Endometrium (tissue), 2 donors: ENCODE results near the gene CRISPLD2.
"Not testable (repeated sequence)": the region's sequence is repeated elsewhere in the genome, so short reads cannot be mapped to it uniquely, and the experiment has no call there.

Source experiments
- FAIRE-seq: peaks from 2 replicates; lab custom pipeline; 2012; peaks lifted over from hg19 to GRCh38; lab: Jason Lieb, UNC
- donor health status: control.
- donor health status: control.

The CRISPLD2 gene

DNA sequence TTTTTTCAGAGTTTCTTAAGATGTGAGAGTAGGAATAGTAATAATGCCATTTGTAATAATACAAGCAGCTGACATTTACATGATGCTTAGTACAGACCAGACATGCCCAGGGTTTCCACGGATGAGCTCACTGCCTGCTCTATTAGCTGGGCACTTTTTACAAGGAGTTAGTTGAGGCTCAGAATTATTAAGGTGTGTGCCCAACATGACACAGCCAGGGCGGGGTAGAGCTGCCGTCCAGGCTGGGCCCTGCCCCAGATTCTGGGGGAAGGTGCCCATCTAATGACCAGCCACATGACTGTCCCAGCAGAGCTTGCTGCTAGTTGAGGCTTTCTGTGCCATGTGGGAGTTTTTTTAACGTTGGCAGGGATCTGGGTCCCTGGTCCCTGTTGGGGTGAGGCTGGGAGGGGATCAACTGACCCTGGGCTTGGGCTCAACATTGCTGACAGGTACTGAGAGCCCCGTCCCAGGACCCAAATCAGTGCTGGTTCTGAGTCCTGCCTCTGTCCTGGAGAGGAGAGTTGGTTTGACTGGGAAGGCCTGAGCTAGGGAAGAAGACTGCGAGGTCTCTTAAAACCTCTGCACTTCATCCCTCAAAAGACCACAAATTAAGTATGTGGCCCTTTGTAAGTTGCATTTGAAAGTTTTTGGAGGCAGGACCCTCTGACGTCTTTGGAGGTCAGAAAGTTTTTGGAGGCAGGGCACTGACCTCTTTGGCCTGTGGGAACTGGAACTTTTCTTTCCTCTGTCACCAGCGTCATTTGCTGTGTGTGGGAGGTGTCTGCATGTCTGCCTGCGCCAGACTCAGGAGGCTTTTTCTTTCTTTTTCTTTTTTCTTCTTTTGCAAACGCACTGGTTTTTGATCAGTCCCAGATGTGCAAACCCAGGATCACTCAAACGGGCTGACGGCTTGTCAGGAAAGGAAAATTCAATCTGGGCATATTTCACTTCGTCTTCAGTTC is 2.2 kb downstream of the CRISPLD2 start:
- FAIRE-seq: peak; percentile 75

DNA sequence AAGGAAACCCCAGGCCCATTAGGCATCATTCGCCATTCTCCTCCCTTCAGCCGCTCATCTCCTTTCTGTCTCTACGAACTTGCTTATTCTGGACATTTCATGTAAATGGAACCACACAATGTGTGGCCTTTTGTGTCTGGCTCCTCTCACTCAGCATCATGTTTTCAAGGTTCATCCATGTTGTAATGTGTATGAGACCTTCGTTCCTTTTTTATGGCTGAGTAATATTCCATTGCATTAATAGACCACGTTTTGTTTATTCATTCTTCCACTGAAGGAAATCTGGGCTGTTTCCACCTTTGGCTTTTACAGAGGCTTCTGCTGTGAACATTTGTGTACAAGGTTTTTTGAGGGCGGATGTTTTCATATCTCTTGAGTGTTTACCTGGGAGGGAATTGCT is 3.2 kb downstream of the CRISPLD2 start:
- no peak for FAIRE-seq

DNA sequence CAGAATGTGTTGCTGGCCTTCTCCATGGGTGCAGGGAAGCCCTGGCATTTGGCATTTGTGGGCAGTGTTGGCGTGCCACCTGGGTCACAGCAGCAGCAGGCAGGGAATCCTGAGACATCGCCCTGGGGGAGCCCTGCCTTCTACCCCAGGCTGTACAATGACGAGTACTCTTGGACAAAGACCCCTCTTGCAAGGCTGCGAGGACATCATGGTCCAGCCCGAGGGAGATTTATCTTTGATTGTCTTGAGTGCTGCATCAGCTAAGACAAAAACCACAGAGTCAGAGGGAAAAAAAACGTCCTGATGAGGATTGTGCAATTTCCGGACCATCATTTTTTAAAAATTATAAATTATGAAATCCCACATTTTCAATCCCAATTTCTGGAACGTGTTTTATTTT is 3.7 kb downstream of the CRISPLD2 start:
- FAIRE-seq: no peak

DNA sequence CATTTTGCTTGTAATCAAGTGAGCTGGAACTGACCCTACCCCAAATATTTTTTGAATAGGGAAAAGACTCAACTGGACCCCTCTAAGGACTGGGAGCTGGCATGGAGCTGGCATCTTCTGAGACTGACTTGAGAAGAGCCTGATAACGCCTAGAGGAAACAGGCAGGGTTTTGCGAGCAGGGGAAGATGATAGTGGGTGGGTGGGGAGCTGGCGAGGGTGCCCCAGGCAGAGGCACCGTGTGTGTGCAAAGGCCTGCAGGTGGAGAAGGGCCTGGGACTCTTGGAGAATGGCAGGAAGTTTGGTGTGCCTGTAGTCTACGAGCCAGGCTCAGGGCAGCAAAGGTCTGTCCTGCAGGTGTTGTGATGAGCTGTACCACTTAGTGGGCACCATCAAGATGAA is 4.1 kb downstream of the CRISPLD2 start:
- no peak for FAIRE-seq

DNA sequence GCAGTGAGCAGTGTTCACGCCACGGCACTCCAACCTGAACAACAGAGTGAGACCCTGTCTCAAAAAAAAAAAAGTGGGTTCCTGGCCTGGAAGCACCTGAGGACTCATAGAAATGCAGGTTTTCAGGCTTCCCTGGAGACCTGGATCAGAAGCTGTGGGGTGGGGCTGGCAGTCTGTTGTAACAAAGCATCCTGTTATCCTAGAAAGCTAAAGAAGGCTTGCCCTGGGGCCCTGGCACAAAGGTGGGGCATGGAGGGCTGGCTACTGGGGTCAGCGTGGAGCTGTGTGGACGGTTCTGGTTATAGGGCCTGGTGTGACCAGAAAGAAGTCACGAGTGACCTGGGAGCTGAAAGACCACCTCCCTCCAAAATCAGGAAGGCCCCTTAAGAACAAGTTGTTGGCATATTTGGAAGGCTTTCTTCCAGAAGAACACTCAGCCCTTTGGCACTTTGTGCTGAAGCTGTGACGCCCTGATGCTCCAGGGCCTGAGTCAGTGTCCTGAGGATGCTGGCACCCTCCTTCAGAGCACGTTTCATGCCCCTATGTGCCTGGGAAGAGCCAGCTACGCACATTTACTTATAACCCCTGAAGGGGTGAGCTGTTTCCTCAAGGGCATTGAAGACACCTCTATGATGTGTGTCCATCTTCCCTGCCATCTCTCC is 6.2 kb downstream of the CRISPLD2 start:
- FAIRE-seq: no peak

DNA sequence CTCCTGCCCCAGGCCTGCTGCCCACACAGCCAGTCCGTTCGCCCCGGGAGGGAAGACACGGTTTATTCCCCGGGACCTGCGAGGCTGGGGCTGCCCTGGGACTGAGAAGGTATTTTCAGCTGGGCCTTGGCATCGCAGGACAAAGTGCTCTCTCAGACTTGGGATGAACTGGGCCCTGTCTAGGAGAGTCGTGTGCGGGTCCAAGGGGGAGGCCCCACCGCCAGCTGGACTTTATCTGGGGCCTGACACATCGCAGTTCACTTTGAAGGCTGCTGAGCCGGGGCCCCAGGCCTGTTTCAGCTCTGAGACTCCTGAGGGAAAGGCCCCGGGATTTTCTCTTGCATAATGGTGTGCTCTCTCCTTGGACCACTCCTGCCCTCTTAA is 6.8 kb downstream of the CRISPLD2 start:
- FAIRE-seq: no peak

DNA sequence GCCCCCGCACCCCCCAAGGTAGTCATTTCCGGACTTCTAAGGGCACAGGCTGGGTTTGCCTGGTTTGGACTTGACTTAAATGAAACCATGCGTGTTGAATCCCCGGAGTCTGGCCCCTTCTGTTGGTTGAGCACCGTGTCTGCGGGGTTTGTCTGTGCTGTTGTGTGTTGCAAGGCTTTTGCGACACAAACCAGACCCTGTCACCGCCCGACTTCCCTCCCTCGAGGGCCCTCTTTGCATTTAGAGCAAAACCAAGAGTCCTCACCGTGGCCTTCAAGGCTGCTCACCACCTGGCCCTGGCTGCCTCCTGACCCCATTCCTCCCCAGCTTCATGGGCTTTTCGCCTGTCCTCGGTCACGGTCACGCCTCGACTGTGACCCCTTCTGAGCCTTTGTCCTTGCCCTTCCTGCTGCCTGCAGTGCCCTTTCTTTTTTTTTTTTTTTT is 7.4 kb downstream of the CRISPLD2 start:
- no peak for FAIRE-seq

DNA sequence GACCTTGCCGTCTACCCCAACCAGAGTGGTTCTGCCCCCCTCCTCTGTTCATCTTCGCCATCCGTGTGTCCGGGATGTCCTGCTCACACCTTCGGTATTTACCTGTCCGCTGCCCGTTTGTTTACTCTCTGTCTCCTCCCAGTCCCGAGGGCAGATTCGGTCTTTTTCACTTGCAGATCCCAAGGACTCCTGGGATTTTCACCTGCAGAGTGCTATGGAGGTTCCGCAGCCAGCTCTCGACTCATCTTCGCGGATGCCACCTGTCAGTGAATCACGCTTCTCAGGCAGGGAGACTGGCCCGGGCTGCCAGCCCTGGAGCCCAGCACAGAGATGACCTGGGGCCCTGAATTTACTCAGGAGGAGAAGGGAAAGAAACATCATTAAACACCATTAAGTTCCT is 8.1 kb downstream of the CRISPLD2 start:
- FAIRE-seq: no peak

DNA sequence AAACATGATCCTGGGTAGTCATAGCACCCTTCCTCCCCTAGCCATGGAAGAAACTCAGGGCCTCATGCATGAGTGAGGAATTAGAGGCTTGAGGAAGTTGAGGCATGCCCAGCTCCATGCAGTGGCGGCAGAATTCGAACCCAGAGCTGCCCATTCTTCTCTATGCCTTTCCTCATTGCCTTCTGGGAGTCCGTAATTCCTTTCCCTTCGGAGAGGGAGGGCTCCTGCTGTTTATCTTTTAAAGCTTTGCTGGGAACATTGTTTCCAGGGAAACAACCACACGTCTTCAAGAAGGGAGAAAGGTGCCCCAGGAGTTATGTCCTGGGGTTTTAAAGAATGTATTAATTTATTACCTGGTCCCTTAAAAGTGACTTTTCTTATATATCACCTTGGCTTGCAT is 8.5 kb downstream of the CRISPLD2 start:
- no peak for FAIRE-seq

DNA sequence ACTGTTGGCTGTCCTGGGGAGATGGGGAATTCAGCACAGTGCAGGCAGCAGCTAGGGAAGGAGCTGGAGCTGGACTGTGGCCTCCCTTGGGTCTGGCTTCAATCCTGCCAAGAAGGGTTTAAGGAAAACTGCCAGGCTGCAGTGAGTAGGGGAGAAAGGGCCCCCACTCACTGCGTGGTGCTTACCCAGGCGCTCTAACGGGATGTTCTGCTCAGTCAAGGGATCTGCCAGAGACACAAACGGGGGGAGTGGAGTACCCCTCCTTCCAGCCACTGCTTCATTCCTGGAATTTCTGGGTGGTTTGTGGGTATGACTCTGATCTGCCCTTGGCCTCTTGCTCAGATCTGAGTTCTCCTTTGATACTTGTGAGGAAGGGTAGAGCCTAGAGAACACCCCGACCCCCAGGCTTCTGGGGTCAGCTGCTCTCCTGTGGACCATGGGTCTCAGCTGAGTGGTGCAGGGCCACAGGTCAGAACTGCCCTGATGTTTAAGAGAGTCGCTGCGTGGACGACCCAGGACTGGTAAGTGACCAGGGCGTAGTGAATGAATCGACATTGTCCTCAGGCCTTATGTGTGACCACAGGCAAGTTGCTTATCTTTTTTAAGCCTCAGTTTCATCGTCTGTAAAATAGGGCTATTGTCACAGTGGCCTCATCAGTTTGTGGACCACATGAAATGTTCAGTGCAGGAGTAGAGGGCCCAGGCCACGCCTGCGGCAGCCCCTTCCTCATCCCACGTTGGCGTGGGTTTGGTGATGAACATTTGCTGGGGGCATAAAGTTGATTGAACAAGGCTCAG is 9.6 kb downstream of the CRISPLD2 start:
- no peak for FAIRE-seq

DNA sequence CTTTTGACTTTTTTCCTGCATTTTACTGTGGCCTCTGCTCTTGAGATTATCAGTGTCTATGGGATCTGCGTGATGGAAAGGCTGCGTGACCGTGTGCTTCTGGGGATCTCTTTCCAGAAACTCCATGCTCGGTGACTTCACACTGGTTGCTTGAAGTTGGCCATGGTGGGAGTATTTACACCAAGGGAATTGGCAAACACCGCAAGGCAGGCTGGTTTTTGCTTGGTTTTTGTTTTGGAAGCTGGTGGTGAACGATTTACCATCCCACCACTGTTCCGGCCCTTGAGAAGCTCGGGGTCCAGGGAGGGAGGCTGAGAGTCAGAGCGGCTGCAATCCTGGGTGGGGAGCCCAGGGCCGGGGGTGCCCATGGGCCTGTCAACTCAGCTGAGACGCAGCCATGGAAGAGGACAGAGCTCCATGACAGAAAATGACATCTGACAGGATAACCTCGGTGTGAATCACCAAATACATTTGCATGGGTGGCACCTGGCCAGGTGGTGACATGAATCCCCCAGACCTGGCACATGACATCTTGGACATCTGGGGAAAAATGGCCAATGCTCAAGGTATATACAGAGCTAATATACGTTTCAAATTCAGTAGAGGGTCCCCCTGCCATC is 11.1 kb downstream of the CRISPLD2 start:
- no peak for FAIRE-seq

DNA sequence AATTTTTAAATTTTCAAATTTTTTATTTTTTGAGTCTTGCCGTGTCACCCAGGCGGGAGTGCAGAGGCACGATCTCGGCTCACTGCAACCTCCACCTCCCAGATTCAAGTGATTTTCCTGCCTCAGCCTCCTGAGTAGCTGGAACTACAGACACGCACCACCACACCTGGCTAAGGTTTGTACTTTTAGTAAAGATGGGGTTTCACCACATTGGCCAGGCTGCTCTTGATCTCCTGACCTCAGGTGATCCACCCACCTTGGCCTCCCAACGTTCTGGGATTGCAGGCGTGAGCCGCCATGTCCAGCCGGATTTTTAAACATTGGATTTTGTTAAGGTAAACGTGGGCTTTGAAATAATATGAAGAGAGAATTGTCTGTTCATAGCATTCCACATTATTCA is 11.9 kb downstream of the CRISPLD2 start:
- not testable (repeated sequence) for FAIRE-seq

DNA sequence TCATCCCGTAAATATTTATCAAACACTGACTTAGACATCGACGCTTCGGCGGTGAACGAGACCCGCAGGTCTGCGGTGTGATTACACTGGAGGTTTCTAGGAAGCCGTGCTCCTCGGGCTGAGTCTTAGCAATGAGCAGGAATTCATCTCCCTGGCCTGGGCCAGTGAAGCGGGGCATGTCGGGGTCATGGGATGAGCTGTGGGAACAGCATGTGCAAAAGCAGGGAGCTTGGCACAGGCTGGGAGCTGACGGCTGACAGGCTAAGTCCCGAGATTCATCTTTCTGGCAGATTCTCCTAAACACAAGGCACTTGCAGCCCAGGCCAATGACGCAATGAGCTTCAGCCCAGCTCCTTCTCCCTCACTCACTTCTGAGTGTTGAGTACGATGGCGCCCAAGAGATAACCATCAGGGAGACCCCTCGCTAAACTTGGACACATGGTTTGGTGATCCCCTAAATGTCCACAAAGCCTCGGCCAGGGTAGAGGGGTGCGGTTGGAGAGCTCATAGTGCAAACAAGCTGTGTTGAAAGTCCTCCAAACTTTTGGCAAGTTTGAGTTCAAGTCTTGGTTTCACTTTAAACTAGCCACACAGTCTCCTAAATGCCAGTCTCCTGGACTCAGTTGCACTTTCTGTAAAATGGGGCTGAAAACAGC is 12.8 kb downstream of the CRISPLD2 start:
- FAIRE-seq: no peak

DNA sequence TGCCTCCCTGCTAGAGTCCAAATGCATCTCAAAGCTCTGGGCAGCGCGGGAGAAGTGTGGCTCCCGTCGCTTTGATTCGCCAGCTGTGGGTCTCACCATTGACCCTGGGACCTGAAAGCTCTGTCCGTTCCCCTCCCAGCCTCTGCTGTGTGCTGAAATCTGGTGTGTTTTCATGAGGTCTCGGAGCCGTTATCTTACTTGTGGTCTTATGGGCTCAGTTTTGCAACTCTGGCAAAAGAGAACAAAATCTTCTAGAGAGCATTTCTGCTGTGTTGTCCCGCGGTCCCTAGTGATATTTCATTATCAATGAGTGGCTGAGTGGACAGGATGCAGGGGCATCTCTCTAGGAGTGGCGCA is 13.3 kb downstream of the CRISPLD2 start:
- no peak for FAIRE-seq

DNA sequence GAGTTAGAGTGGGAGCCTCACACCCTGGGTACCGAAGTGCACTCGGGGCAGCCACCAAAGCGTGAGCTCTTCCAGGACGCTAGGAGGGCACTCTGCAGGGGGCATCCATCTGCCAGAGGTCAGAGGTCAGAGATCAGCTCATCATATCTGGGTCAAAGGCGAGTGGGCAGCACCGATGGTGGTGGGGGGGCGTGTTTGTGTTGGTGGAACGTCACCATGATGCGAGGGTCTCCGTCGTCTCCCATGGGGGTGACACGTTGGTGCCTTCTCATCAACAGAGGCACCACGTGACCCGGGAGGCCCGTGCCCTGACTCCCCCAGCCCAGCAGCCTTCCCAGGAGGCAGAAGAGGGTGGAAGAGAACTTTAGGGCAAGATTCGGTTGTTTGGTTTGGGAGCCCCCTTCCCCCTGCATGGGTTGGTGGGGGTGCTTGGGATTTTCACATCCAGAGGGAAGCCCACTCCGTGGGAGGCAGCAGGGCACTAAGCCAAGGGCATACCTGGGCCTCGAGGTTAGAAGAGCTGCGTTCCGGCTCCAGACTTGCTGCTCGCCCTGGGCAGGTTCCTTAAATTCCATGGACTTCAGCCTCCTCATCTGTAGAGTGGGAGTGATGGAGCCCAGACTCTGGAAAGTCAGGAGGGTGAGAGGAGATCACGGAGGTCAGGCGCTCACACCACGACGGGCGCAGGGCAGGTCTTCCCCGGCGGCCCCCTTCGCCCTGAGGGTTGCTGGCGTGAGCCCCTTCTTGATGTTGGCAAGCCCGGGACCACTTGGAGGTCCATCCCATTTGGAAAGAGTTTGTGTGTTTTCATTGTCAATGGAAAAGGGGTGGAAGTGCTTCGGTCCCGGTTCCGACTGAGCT is 14.0 kb downstream of the CRISPLD2 start:
- no peak for FAIRE-seq

DNA sequence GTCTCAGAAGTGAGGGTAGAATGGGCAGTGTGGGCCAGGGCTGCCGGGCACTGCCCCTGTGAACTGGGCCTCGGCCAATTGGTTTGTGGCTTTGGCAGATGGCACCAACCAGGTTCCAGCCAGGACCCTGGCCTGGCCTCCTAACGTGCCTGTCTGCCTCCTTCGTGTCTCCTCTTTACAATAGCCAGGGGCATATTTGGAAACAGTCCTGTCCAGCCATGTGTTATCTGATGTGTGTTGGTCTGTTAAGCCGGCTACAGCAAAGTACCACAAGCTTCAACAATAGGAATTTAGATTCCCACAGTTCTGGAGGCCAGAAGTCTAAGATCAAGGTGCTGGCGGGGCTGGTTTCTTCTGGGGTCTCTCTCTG is 14.6 kb downstream of the CRISPLD2 start:
- no peak for FAIRE-seq

DNA sequence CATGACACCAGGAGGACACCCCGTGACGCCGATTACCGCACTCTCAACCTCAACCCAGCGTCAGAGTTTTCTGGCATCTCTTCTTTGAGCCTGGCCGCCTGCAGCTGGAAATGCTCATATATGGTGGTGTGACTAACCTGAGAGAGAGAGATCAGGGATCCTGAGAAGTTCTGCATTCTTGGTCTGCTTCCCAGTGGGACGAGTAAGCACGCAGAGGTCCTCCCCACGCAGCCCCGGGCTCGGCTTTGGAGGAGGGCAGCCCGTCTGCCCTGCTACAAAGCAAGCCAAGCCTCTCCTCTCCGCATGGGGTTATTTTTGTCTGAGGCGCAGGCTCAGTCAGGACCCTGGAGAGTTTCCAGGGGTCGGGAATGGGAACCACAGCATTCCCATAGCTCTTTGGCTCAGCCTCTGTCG is 16.5 kb downstream of the CRISPLD2 start:
- FAIRE-seq: no peak

DNA sequence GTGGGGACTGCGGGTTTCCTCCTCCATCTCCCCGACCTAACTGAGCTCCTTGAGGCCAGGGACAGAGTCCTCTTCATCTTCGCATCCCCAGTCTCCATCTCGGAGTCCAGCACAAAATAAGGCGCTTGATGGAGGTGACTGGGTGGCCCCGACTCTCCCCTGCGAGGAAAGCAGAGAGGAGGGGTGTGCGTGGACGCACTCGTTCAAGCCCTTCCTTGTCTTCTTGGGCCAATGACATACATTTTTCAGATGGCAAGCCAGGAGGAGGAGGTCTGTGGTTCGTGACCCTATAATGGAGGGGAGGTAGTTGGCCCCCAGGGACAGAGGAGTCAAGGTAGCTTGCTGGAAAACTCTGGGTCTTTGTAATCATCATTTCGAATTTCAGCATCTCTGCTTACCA is 17.2 kb downstream of the CRISPLD2 start:
- FAIRE-seq: no peak

DNA sequence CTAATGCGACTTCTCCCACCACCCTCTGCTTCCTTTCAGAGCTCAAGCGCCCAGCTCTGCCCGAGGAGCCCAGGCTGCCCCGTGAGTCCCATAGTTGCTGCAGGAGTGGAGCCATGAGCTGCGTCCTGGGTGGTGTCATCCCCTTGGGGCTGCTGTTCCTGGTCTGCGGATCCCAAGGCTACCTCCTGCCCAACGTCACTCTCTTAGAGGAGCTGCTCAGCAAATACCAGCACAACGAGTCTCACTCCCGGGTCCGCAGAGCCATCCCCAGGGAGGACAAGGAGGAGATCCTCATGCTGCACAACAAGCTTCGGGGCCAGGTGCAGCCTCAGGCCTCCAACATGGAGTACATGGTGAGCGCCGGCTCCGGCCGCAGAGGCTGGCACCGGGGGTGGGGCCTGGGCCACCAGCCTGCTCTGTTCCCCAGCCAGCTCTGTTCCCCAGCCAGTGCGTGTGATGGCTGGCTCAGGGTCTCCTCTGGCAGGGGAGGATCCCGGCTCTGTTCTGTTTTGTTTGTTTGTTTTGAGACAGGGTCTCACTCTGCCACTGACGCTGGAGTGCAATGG is 18.7 kb downstream of the CRISPLD2 start:
- no peak for FAIRE-seq

DNA sequence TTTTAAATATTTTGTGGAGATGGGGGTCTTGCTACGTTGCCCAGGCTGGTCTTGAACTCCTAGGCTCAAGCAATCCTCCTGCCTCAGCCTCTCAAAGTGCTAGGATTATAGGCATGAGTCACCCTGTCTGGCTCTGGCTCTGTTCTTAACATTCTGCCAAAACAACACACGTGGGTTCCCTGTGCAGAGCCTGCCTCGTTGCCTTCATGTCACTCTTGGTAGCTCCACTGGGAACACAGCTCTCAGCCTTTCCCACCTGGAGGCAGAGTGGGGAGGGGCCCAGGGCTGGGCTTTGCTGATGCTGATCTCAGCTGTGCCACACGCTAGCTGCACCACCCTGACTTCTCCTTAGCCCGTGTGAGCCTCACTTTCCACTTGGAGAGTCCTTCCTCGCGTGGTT is 19.3 kb downstream of the CRISPLD2 start:
- no peak for FAIRE-seq

DNA sequence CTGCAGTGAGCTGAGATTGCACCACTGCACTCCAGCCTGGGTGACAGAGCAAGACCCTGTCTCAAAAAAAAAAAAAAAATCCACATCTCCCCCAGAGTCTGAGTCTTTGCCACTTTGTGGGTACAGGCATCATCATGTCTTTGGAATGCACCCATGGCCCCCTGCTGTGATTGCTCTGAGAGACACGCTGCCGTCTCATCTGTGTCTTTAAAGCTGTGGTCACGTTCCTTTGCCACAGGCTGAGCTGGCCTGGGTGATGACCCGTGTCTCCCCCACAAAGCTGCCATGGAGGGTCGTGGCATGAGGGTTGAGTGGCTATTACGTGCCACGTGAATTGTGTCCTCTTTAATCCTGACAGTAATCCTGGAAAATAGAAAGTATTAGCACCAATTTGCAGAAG is 20.2 kb downstream of the CRISPLD2 start:
- no peak for FAIRE-seq
